Esophagus squamous epithelium (tissue), 4 donors: ENCODE measurements around the gene SPINK5.

Source experiments
- POLR2A ChIP-seq, 4 donors: fragments of 450-650 bp; IDR thresholded peaks; one replicate each; pipeline ENCODE4 v1.6.1; 2017; ENCODE audit warnings: antibody characterized with exemption in 4 of 4, mild to moderate bottlenecking in 4 of 4, moderate library complexity in 3 of 4
- TF ChIP-seq, protein P1 (sequence below), 6 experiments: fragments of 450-650 bp in 4 of 6; fragments of 200-600 bp in 2 of 6; sonication (generic) in 2 of 6; IDR thresholded peaks; one replicate each; pipeline ENCODE4 v1.5.1; 2016 to 2019; ENCODE audit warnings: antibody characterized with exemption in 6 of 6, mild to moderate bottlenecking in 4 of 6, moderate library complexity in 4 of 6

DNA sequence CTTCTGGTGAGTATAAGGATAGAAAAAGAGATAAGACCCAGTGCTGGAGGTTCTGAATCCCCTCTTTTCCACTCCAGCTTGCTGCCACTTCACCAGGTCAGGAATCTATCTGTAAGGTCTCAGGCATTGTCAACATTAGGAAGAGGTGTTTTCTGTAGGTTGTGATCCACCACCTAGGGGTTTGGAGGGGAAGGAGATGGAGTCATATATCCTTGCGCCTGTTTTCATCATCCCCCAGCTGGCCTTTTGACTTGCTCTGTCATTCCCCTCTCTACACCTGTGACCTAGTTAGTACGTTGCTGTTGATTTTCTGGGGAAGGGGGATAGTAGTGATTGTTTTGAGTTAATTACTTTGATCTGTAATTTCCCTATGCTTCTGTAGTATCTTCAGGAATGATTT is 20.5 kb downstream of the SPINK5 start:
- TF ChIP-seq, protein P1, sequence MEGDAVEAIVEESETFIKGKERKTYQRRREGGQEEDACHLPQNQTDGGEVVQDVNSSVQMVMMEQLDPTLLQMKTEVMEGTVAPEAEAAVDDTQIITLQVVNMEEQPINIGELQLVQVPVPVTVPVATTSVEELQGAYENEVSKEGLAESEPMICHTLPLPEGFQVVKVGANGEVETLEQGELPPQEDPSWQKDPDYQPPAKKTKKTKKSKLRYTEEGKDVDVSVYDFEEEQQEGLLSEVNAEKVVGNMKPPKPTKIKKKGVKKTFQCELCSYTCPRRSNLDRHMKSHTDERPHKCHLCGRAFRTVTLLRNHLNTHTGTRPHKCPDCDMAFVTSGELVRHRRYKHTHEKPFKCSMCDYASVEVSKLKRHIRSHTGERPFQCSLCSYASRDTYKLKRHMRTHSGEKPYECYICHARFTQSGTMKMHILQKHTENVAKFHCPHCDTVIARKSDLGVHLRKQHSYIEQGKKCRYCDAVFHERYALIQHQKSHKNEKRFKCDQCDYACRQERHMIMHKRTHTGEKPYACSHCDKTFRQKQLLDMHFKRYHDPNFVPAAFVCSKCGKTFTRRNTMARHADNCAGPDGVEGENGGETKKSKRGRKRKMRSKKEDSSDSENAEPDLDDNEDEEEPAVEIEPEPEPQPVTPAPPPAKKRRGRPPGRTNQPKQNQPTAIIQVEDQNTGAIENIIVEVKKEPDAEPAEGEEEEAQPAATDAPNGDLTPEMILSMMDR (IDR thresholded peaks at IDR 0.05) = no peak
- no peak for TF ChIP-seq POLR2A (IDR thresholded peaks at IDR 0.05)
